A549 treated with AZD2906 at 1 μM for 4 hours (cell line): Measurements from ENCODE around the gene GEN1. TPM values are rescaled to one million over a fixed set of nuclear protein-coding genes. Genes with fewer than 3 reads are reported as not detected.

Source experiments
- total RNA-seq: library from RNA; stranded (reverse); fragments of 200-300 nt; extraction: Qiagen RNA extraction; gene quantifications from 5 replicates; pipeline ENCODE4 v1.2.3, GENCODE V29; 2022

The GEN1 gene
- 9.6 to 12.2 TPM (median 10.7 TPM) in 5 replicates for total RNA-seq

DNA sequence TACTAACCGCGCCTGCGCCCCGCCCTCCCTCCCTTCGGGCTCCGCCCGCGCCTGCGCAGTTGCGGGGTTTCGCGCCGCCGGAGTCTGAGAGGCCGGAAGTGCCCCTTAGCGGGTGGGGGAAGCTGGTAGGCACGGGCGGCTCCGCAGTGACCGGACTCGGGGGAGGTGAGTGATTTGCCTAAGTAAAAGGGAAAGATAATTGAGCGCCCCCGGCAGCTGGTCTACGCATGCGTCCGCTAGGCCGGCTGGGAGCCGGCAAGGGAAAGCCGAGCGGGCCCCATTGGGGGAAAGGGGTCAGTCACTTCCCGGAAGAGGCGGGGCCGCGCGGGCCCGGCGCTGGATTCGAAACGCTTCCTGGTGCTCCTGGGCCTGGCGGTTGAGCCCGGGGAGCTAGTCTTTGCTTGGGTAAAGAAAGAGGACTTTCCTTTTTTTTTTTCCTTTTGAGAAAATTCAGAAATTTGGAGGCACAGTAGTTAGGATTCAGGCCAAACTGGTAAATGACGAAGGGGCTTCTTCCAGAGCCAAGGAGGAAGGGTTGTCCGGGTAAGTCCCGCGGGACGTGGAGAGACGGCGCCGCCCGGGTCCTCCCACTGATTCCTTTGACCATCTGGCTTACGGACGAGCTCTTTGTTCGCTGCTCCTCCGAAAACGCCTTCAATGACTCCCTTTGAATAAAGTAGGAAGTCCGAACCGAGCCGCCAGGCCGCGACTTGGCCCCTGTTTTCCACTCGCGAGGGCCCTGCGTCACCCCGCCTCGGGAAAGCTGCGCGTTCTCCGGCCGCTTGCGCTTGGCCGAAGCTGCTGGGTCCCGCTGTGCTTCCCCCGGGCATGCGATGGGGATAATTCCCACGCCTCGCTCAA is at the start of gene GEN1, which contains the start of gene SMC6:
Gene GEN1, plus strand, starts transcription at position 336 of the 861 bp plus-strand sequence. CDS start 5,806 bp downstream, outside the sequence.
Gene SMC6, minus strand, starts transcription at position 8 of the 861 bp plus-strand sequence. CDS start 7,864 bp downstream, outside the sequence.

GRCh38 chr2:17816396-17817245 is 62.7 kb downstream of the GEN1 start, which contains the start of gene MSGN1:
Gene MSGN1 (plus strand): TSS chr2:17816460. CDS start chr2:17816519, 59 bp downstream.

Other genes starting within 250 kb of the GEN1 start
- gene RAD51AP2, start 235.7 kb upstream of the GEN1 start, total RNA-seq = not detected in 5 replicates
- gene VSNL1, start 213.4 kb upstream of the GEN1 start, total RNA-seq = not detected in 5 replicates
- gene SMC6, start 328 bp upstream of the GEN1 start, total RNA-seq = 21.9 to 36.6 TPM (median 28.2 TPM) in 5 replicates
- gene MSGN1, start 62.3 kb downstream of the GEN1 start, total RNA-seq = not detected in 5 replicates
- gene KCNS3, start 124.5 kb downstream of the GEN1 start, total RNA-seq = 1.2 to 1.4 TPM (median 1.3 TPM) in 5 replicates